Mesendoderm (in vitro differentiated cells): Measurements from ENCODE around the gene DHX35.

Experiments used
- DNase-seq: peaks from one replicate; pipeline ENCODE4 v3.0.0; 2013
- H2AK5ac ChIP-seq: 2 replicates; pipeline ENCODE4 v1.6.1; 2013; ENCODE audit warnings: low read length, inconsistent platforms
- H2BK120ac ChIP-seq: 2 replicates; pipeline ENCODE4 v1.6.1; 2013; ENCODE audit warnings: low read depth, mild to moderate bottlenecking, low read length, moderate library complexity, mixed read lengths
- H2BK15ac ChIP-seq: replicated peaks from 2 replicates; pipeline ENCODE4 v1.6.1; 2013; ENCODE audit warnings: low read depth, mild to moderate bottlenecking, moderate library complexity
- H2BK5ac ChIP-seq: 2 replicates; pipeline ENCODE4 v1.6.1; 2013; ENCODE audit warnings: low read length, inconsistent platforms
- H3K18ac ChIP-seq: 2 replicates; pipeline ENCODE4 v1.6.1; 2013; ENCODE audit warnings: mild to moderate bottlenecking, low read length, mixed read lengths
- H3K23ac ChIP-seq: one replicate; pipeline ENCODE4 v1.6.1; 2013; ENCODE audit warnings: low read length
- H3K27ac ChIP-seq: 2 replicates; pipeline ENCODE4 v1.5.1; 2013; ENCODE audit warnings: low read depth, mild to moderate bottlenecking, inconsistent platforms, low read length, moderate library complexity
- H3K27me3 ChIP-seq: 2 replicates; pipeline ENCODE4 v1.6.1; 2013; ENCODE audit warnings: low read length, control low read depth, mild to moderate bottlenecking, inconsistent platforms; ENCODE audit not compliant: insufficient read depth, poor library complexity
- H3K36me3 ChIP-seq: 2 replicates; pipeline ENCODE4 v1.6.1; 2013; ENCODE audit warnings: low read length, inconsistent platforms; ENCODE audit not compliant: control insufficient read depth, insufficient read depth
- H3K4ac ChIP-seq: one replicate; pipeline ENCODE4 v1.6.1; 2013; ENCODE audit warnings: low read depth, mild to moderate bottlenecking, low read length, moderate library complexity
- H3K4me1 ChIP-seq: 2 replicates; pipeline ENCODE4 v1.6.1; 2013; ENCODE audit warnings: low read depth, low read length, inconsistent platforms; ENCODE audit not compliant: control insufficient read depth
- H3K4me2 ChIP-seq: 2 replicates; pipeline ENCODE4 v1.6.1; 2013; ENCODE audit warnings: low read length
- H3K4me3 ChIP-seq: 2 replicates; pipeline ENCODE4 v1.5.1; 2013; ENCODE audit warnings: mild to moderate bottlenecking, low read length
- H3K56ac ChIP-seq: one replicate; pipeline ENCODE4 v1.6.1; 2013; ENCODE audit warnings: low read length
- H3K79me1 ChIP-seq: 2 replicates; pipeline ENCODE4 v1.6.1; 2013; ENCODE audit warnings: low read length, inconsistent platforms
- H3K79me2 ChIP-seq: 2 replicates; pipeline ENCODE4 v1.6.1; 2013; ENCODE audit warnings: mild to moderate bottlenecking, low read length; ENCODE audit not compliant: control insufficient read depth, insufficient read depth
- H3K9ac ChIP-seq: 2 replicates; pipeline ENCODE4 v1.6.1; 2013; ENCODE audit warnings: low read length, inconsistent platforms
- H4K5ac ChIP-seq: one replicate; pipeline ENCODE4 v1.6.1; 2013; ENCODE audit warnings: low read length
- H4K8ac ChIP-seq: one replicate; pipeline ENCODE4 v1.6.1; 2013; ENCODE audit warnings: low read depth, mild to moderate bottlenecking, control low read depth, low read length, moderate library complexity
- WGBS: extraction: QIAGEN DNeasy Blood & Tissue Kit; methylation state at CpG from one replicate; pipeline ENCODE4 v1.1.7; 2013; ENCODE audit warnings: low lambda C conversion rate, missing lambda C conversion rate; ENCODE audit not compliant: insufficient coverage; ENCODE audit errors: extremely low coverage; 5-methylcytosine and 5-hydroxymethylcytosine counted together

DHX35 gene

GRCh38 chr20:38982291-38982690 lies 20.1 kb downstream of the DHX35 start:
- WGBS: no CpG with 5 or more reads among the region's 1 CpG
- Histone ChIP-seq H3K4me3 (no peak overlapping the region), H2AK5ac (no peak overlapping the region), H3K27me3 (no peaks in the 10 kb centered on the region), H3K18ac (no peak overlapping the region), H3K4me1 (no peaks in the 10 kb centered on the region), H3K4ac (no peak overlapping the region), H3K27ac (no peak overlapping the region), H2BK120ac (no peak overlapping the region), H4K5ac (no peak overlapping the region), H3K79me2 (no peaks in the 10 kb centered on the region), H3K4me2 (no peak overlapping the region), H4K8ac (no peak overlapping the region), H3K56ac (no peak overlapping the region), H3K36me3 (no peaks in the 10 kb centered on the region), H3K79me1 (peaks cover 2% of the 10 kb centered on the region), H2BK5ac (no peak overlapping the region), H3K23ac (no peak overlapping the region), H3K9ac (no peak overlapping the region), H2BK15ac (no peak overlapping the region)
- no peak for DNase-seq

DNA sequence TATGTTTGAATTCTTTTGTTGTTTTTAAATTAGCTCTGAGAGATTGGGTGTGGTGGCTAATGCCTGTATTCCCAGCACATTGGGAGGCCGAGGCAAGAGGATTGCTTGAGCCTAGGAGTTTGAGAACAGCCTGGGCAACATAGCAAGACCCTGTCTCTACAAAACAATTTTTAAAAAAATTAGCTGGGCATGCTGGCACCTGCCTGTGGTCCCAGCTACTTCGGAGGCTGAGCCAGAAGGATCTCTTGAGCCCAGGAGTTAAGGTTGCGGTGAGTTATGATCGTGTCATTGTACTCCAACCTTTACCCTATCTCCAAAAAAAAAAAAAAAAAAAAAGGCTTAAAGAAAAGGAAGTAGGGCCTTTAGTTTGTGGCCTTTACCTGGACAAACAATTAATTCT lies 22.9 kb downstream of the DHX35 start:
- no peak for DNase-seq
- Histone ChIP-seq H3K18ac (no peak overlapping the region), H3K79me1 (peaks cover 2% of the 10 kb centered on the region), H2BK15ac (no peak overlapping the region), H3K4me2 (no peak overlapping the region), H3K79me2 (no peaks in the 10 kb centered on the region), H4K8ac (no peak overlapping the region), H3K56ac (no peak overlapping the region), H3K23ac (no peak overlapping the region), H3K4ac (no peak overlapping the region), H3K27ac (no peak overlapping the region), H4K5ac (no peak overlapping the region), H2BK120ac (no peak overlapping the region), H3K27me3 (no peaks in the 10 kb centered on the region), H3K9ac (no peak overlapping the region), H3K36me3 (no peaks in the 10 kb centered on the region), H2BK5ac (no peak overlapping the region), H3K4me1 (no peaks in the 10 kb centered on the region), H2AK5ac (no peak overlapping the region), H3K4me3 (no peak overlapping the region)
- no CpG with 5 or more reads among the region's 4 CpGs for WGBS

GRCh38 chr20:38985603-38986170 lies 23.5 kb downstream of the DHX35 start:
- no peaks in the 10 kb centered on the region for H3K4me1 ChIP-seq
- H3K4me2 ChIP-seq: no peak overlapping the region
- no peak overlapping the region for H3K18ac ChIP-seq
- no peak overlapping the region for H2BK15ac ChIP-seq
- no CpG with 5 or more reads among the region's 1 CpG for WGBS
- no peak overlapping the region for H2AK5ac ChIP-seq
- peaks cover 2% of the 10 kb centered on the region for H3K79me1 ChIP-seq
- no peak overlapping the region for H4K8ac ChIP-seq
- no peak overlapping the region for H3K23ac ChIP-seq
- no peaks in the 10 kb centered on the region for H3K36me3 ChIP-seq
- H3K56ac ChIP-seq: no peak overlapping the region
- H3K27me3 ChIP-seq: no peaks in the 10 kb centered on the region
- no peak overlapping the region for H2BK5ac ChIP-seq
- H3K9ac ChIP-seq: no peak overlapping the region
- H3K4me3 ChIP-seq: no peak overlapping the region
- H2BK120ac ChIP-seq: no peak overlapping the region
- no peak overlapping the region for H4K5ac ChIP-seq
- DNase-seq: no peak
- no peaks in the 10 kb centered on the region for H3K79me2 ChIP-seq
- H3K27ac ChIP-seq: no peak overlapping the region
- H3K4ac ChIP-seq: no peak overlapping the region

DNA sequence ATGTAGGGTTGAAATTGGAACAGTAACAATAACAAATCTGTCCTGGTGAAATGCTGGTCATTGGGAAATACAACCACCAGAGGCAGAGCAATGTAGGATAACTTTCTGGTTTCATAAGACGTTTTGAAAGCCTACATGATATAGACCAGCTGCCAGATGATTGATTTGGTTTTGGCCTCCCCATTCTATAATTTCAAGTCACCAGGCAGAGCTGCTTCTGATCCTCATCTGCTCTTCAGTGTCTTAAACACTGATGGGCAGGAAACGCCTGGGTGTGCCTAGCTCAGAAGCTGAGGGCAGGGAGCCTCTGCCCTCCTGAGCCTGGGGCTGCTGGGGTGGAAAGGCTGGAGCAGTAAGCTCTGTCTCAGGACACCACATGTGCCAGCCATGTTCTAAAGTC lies 24.5 kb downstream of the DHX35 start:
- Histone ChIP-seq H3K4ac (no peak overlapping the region), H3K79me2 (no peaks in the 10 kb centered on the region), H2AK5ac (no peak overlapping the region), H3K4me2 (no peak overlapping the region), H3K4me1 (no peaks in the 10 kb centered on the region), H3K27me3 (no peaks in the 10 kb centered on the region), H4K8ac (no peak overlapping the region), H3K36me3 (no peaks in the 10 kb centered on the region), H3K56ac (no peak overlapping the region), H3K18ac (no peak overlapping the region), H3K79me1 (peaks cover 2% of the 10 kb centered on the region), H3K27ac (no peak overlapping the region), H3K4me3 (no peak overlapping the region), H3K9ac (no peak overlapping the region), H3K23ac (no peak overlapping the region), H2BK5ac (no peak overlapping the region), H4K5ac (no peak overlapping the region), H2BK120ac (no peak overlapping the region), H2BK15ac (no peak overlapping the region)
- no peak for DNase-seq
- WGBS: no CpG with 5 or more reads among the region's 2 CpGs

DNA sequence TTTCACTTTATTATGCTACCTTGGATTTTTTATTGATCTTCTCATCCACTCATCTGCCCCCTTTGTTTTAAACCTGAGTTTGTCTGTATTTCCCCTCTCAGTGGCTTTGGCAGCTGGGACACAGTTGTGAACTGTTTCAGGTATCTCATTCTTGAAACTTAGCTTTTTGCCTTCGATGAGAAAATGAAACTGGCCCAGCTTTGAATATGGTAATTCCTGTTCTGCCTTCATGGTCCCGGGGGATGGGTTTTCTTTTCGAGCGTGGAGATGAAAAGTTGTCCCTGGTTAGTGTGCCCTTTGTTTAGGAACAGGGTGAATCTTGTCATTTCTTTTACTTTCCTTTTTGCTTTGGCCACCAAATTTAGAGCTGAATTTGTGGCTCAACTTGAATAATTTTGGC lies 25.6 kb downstream of the DHX35 start:
- no peak overlapping the region for H2AK5ac ChIP-seq
- H3K79me2 ChIP-seq: no peaks in the 10 kb centered on the region
- no peak overlapping the region for H3K27ac ChIP-seq
- WGBS: no CpG with 5 or more reads among the region's 4 CpGs
- no peak overlapping the region for H3K9ac ChIP-seq
- no peak overlapping the region for H3K23ac ChIP-seq
- H4K8ac ChIP-seq: no peak overlapping the region
- H3K79me1 ChIP-seq: peaks cover 2% of the 10 kb centered on the region
- no peak overlapping the region for H3K18ac ChIP-seq
- peaks cover 2% of the 10 kb centered on the region for H3K36me3 ChIP-seq
- H3K4me3 ChIP-seq: no peak overlapping the region
- H3K4ac ChIP-seq: no peak overlapping the region
- no peak overlapping the region for H2BK120ac ChIP-seq
- DNase-seq: no peak
- H3K27me3 ChIP-seq: no peaks in the 10 kb centered on the region
- no peak overlapping the region for H4K5ac ChIP-seq
- no peak overlapping the region for H3K4me2 ChIP-seq
- no peak overlapping the region for H3K56ac ChIP-seq
- no peak overlapping the region for H2BK5ac ChIP-seq
- no peak overlapping the region for H2BK15ac ChIP-seq
- no peaks in the 10 kb centered on the region for H3K4me1 ChIP-seq

GRCh38 chr20:38990728-38991127 lies 28.6 kb downstream of the DHX35 start:
- DNase-seq: no peak
- H3K36me3 ChIP-seq: peaks cover 2% of the 10 kb centered on the region
- H2BK5ac ChIP-seq: no peak overlapping the region
- WGBS: no CpG with 5 or more reads among the region's 1 CpG
- no peak overlapping the region for H3K4me2 ChIP-seq
- H2BK15ac ChIP-seq: no peak overlapping the region
- no peaks in the 10 kb centered on the region for H3K4me1 ChIP-seq
- H3K18ac ChIP-seq: no peak overlapping the region
- peaks cover 2% of the 10 kb centered on the region for H3K79me1 ChIP-seq
- H3K27me3 ChIP-seq: no peaks in the 10 kb centered on the region
- H3K9ac ChIP-seq: no peak overlapping the region
- H3K23ac ChIP-seq: no peak overlapping the region
- H2BK120ac ChIP-seq: no peak overlapping the region
- no peak overlapping the region for H4K8ac ChIP-seq
- no peak overlapping the region for H3K56ac ChIP-seq
- no peak overlapping the region for H2AK5ac ChIP-seq
- no peaks in the 10 kb centered on the region for H3K79me2 ChIP-seq
- no peak overlapping the region for H3K27ac ChIP-seq
- H4K5ac ChIP-seq: no peak overlapping the region
- no peak overlapping the region for H3K4me3 ChIP-seq
- no peak overlapping the region for H3K4ac ChIP-seq
